HepG2 (cell line): Measurements from ENCODE around the gene TNFSF15. TPM values are rescaled to one million over a fixed set of nuclear protein-coding genes. Genes with fewer than 3 reads are reported as not detected.

Experiments used
- ZNF264 ChIP-seq: sonication (generic); formaldehyde crosslinking; IDR thresholded peaks from 2 replicates; pipeline ENCODE4 v1.4.0; 2020; ENCODE audit warnings: missing genetic modification reagents
- ZNF280B ChIP-seq: sonication (generic); formaldehyde crosslinking; IDR thresholded peaks from 2 replicates; pipeline ENCODE4 v1.5.0; 2020; ENCODE audit warnings: missing genetic modification reagents, mild to moderate bottlenecking, borderline replicate concordance
- ZNF382 ChIP-seq: sonication (generic); formaldehyde crosslinking; IDR thresholded peaks from 2 replicates; pipeline ENCODE4 v1.5.0; 2020; ENCODE audit warnings: missing genetic modification reagents, mild to moderate bottlenecking, borderline replicate concordance
- ZSCAN21 ChIP-seq: sonication (generic); formaldehyde crosslinking; IDR thresholded peaks from 2 replicates; pipeline ENCODE4 v1.8.0; 2022; ENCODE audit warnings: mild to moderate bottlenecking, missing genetic modification reagents, moderate library complexity, borderline replicate concordance
- polyA plus RNA-seq, 8 experiments: library from polyadenylated mRNA; depleted of rRNA in 3 of 8; stranded (reverse) in 7 of 8; unstranded in 1 of 8; fragments of >200 nt; fragmentation: Illumina TruSeq in 4 of 8; extraction: Trizol in 4 of 8; gene quantifications; 2 replicates each; pipeline versions ENCODE4 v1.2.1 to v1.2.3, GENCODE V29; 2011 to 2016; ENCODE audit warnings: low read depth in 4 of 8, missing spikeins in 1 of 8, mixed read lengths in 1 of 8; ENCODE audit not compliant: insufficient read depth in 1 of 8
- total RNA-seq, 5 experiments: library from RNA; depleted of rRNA; stranded (reverse); fragments of >200 nt; fragmentation: Illumina TruSeq; extraction: Trizol; gene quantifications; 2 replicates each; pipeline ENCODE4 v1.2.3, GENCODE V29; 2016; ENCODE audit warnings: low read depth in 1 of 5
- TF ChIP-seq, protein P1 (sequence below): sonication (generic); formaldehyde crosslinking; IDR thresholded peaks from 2 replicates; pipeline ENCODE4 v1.8.0; 2022; ENCODE audit warnings: low read depth, missing genetic modification reagents
- TF ChIP-seq, protein P2 (sequence below): IDR thresholded peaks from 2 replicates; pipeline ENCODE4 v1.6.1; 2016

Gene TNFSF15
- total and polyA plus RNA-seq, 2 of the 13 experiments (the other 11 are each of a cell fraction or from before 2014, with no cell fraction given), result 0.02 to 0.03 TPM

DNA sequence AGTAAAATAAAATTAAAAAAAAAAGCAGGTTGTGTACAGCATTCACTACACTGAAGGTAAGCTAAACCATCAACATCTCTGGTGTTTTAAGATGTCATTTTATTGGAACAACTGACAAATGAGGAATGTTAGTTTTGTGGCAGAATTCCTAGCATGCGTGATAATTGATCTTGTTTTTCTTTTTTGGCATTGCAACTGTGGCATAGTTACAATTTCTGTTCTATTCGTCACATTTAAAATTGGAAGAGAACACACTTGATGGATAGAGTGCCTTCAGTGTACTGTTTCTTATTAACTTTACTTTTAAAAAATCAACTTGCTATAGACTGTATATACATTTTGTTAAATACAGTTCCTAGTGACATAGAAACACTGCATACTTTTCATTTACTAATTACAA is 43.6 kb upstream of the TNFSF15 start (continued):
- TF ChIP-seq, protein P1, sequence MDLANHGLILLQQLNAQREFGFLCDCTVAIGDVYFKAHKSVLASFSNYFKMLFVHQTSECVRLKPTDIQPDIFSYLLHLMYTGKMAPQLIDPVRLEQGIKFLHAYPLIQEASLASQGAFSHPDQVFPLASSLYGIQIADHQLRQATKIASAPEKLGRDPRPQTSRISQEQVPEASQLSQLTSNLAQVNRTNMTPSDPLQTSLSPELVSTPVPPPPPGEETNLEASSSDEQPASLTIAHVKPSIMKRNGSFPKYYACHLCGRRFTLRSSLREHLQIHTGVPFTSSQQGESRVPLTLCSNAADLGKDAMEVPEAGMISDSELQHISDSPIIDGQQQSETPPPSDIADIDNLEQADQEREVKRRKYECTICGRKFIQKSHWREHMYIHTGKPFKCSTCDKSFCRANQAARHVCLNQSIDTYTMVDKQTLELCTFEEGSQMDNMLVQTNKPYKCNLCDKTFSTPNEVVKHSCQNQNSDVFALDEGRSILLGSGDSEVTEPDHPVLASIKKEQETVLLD (CRISPR knock-in tag), result no peak
- TF ChIP-seq ZNF382 (CRISPR knock-in tag), result no peak
- no peak for TF ChIP-seq ZNF280B (CRISPR knock-in tag)
- TF ChIP-seq ZNF264 (CRISPR knock-in tag), result no peak
- TF ChIP-seq, protein P2, sequence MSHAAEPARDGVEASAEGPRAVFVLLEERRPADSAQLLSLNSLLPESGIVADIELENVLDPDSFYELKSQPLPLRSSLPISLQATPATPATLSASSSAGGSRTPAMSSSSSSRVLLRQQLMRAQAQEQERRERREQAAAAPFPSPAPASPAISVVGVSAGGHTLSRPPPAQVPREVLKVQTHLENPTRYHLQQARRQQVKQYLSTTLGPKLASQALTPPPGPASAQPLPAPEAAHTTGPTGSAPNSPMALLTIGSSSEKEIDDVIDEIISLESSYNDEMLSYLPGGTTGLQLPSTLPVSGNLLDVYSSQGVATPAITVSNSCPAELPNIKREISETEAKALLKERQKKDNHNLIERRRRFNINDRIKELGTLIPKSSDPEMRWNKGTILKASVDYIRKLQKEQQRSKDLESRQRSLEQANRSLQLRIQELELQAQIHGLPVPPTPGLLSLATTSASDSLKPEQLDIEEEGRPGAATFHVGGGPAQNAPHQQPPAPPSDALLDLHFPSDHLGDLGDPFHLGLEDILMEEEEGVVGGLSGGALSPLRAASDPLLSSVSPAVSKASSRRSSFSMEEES (CRISPR knock-in tag), result no peak
- no peak for TF ChIP-seq ZSCAN21 (CRISPR knock-in tag)
